OCI-LY7 (cell line): ENCODE measurements around the gene ZCCHC14. TPM values are rescaled to one million over a fixed set of nuclear protein-coding genes. Genes with fewer than 3 reads are reported as not detected.

Source experiments
- BruUV-seq: library from RNA; stranded (reverse); fragments of 400-500 nt; replicated peaks from 2 replicates; lab custom pipeline; 2021; lab: Mats Ljungman, UMichigan
- CTCF ChIA-PET: fragments of 300-600 bp; sonication (Branson Sonifier 250); formaldehyde crosslinking; loops from one replicate; lab custom pipeline; 2022; ENCODE audit warnings: antibody characterized with exemption; ENCODE audit not compliant: unreplicated experiment; lab: Charles Lee
- POLR2A ChIA-PET: fragments of 300-600 bp; sonication (Branson Sonifier 250); formaldehyde crosslinking; loops from one replicate; lab custom pipeline; 2022; ENCODE audit warnings: antibody characterized with exemption; lab: Charles Lee
- DNase-seq: peaks from one replicate; pipeline ENCODE4 v3.0.0-alpha.2; 2015; ENCODE audit warnings: low spot score
- H2AFZ ChIP-seq: fragments of 200-600 bp; sonication (generic), shearing (Covaris generic); 2 replicates; pipeline ENCODE4 v1.6.1; 2014; ENCODE audit warnings: mild to moderate bottlenecking, antibody characterized with exemption, low read length, moderate library complexity
- H3K27ac ChIP-seq: fragments of 200-600 bp; sonication (generic); 2 replicates; pipeline ENCODE4 v1.5.1; 2014; ENCODE audit warnings: mixed run types, low read depth, mild to moderate bottlenecking, moderate library complexity, low read length, inconsistent platforms; ENCODE audit not compliant: poor library complexity, severe bottlenecking
- H3K36me3 ChIP-seq: fragments of 200-600 bp; sonication (generic); 2 replicates; pipeline ENCODE4 v1.6.1; 2014; ENCODE audit warnings: mild to moderate bottlenecking, antibody characterized with exemption, low read length, moderate library complexity, mixed read lengths; ENCODE audit not compliant: insufficient read depth
- H3K4me1 ChIP-seq: fragments of 200-600 bp; sonication (generic); 2 replicates; pipeline ENCODE4 v1.5.1; 2014; ENCODE audit warnings: mild to moderate bottlenecking, low read length; ENCODE audit not compliant: insufficient read depth, poor library complexity, severe bottlenecking
- H3K4me2 ChIP-seq: fragments of 200-600 bp; sonication (generic); 2 replicates; pipeline ENCODE4 v1.6.1; 2014; ENCODE audit warnings: mild to moderate bottlenecking, low read length
- H3K4me3 ChIP-seq: fragments of 200-600 bp; sonication (generic); 2 replicates; pipeline ENCODE4 v1.5.1; 2014; ENCODE audit warnings: mild to moderate bottlenecking, low read depth, low read length; ENCODE audit not compliant: poor library complexity, severe bottlenecking
- H3K79me2 ChIP-seq: fragments of 200-600 bp; sonication (generic); 2 replicates; pipeline ENCODE4 v1.6.1; 2016; ENCODE audit warnings: low read depth, mild to moderate bottlenecking, low read length, moderate library complexity, mixed read lengths; ENCODE audit not compliant: insufficient read depth
- H3K9me2 ChIP-seq: fragments of 200-600 bp; sonication (generic); 2 replicates; pipeline ENCODE4 v1.6.1; 2016; ENCODE audit warnings: mild to moderate bottlenecking, low read length, mixed read lengths; ENCODE audit not compliant: insufficient read depth
- H3K9me3 ChIP-seq: fragments of 200-600 bp; sonication (generic); 2 replicates; pipeline ENCODE4 v1.6.1; 2014; ENCODE audit warnings: mild to moderate bottlenecking, mixed run types, low read length, mixed read lengths
- H4K20me1 ChIP-seq: fragments of 200-600 bp; sonication (generic); 2 replicates; pipeline ENCODE4 v1.6.1; 2014; ENCODE audit warnings: mild to moderate bottlenecking, antibody characterized with exemption, low read length, moderate library complexity, mixed read lengths; ENCODE audit not compliant: insufficient read depth
- CTCF ChIP-seq: fragments of 200-600 bp; sonication (generic); conservative IDR thresholded peaks from 2 replicates; pipeline ENCODE4 v1.5.1; 2014; ENCODE audit warnings: mild to moderate bottlenecking, antibody characterized with exemption, low read length, moderate library complexity, mixed read lengths
- EZH2phosphoT487 ChIP-seq: fragments of 200-600 bp; sonication (generic); IDR thresholded peaks from 2 replicates; pipeline ENCODE4 v1.6.1; 2018; ENCODE audit warnings: low read depth, borderline replicate concordance, mild to moderate bottlenecking, mixed run types, antibody characterized with exemption, low read length, moderate library complexity, mixed read lengths
- intact Hi-C: fragments of 100-400 bp; cut with micrococcal nuclease; formaldehyde crosslinking; loops from one replicate; pipeline ENCODE4 v1.10.0; 2022; ENCODE audit not compliant: unreplicated experiment
- total RNA-seq, 2 experiments: library from RNA; depleted of rRNA in 1 of 2; stranded (reverse); fragments of >200 nt in 1 of 2; shearing (Covaris generic) in 1 of 2; gene quantifications; 2 replicates each; pipeline ENCODE4 v1.2.3, GENCODE V29; 2014 to 2022

Gene ZCCHC14
- total RNA-seq, 2 experiments from 2014 or later = 8.5 to 17.1 TPM

- Histone ChIP-seq H3K27ac (no peak overlapping the region), H3K4me3 (no peak overlapping the region), H3K36me3 (no peaks in the 10 kb centered on the region), H3K4me1 (no peaks in the 10 kb centered on the region), H3K79me2 (no peaks in the 10 kb centered on the region), H3K9me3 (no peaks in the 10 kb centered on the region), H3K4me2 (no peak overlapping the region), H4K20me1 (no peaks in the 10 kb centered on the region), H3K9me2 (no peaks in the 10 kb centered on the region), H2AFZ (no peak overlapping the region)
- no peak for DNase-seq
- TF ChIP-seq CTCF (no peak), EZH2phosphoT487 (no peak)
- intact Hi-C loops = no loop called here
- no TSS peak for BruUV-seq
- POLR2A ChIA-PET = interaction anchor here (1.2 kb wide), 1 partner anchor 97 kb away, joined by 4 read pairs; no protein-coding TSS in a partner anchor
- CTCF ChIA-PET = no interaction called here
These were observed 46.3 kb upstream of the ZCCHC14 start for GRCh38 chr16:87539113-87539512.

- no peak overlapping the region for H2AFZ ChIP-seq
- CTCF ChIA-PET = no interaction called here
These were observed 45.8 kb upstream of the ZCCHC14 start for GRCh38 chr16:87538594-87538993.

More at GRCh38 chr16:87538594-87538993, 45.8 kb upstream of the ZCCHC14 start:
- Histone ChIP-seq H4K20me1 (no peaks in the 10 kb centered on the region), H3K4me2 (no peak overlapping the region), H3K36me3 (no peaks in the 10 kb centered on the region), H3K4me1 (no peaks in the 10 kb centered on the region), H3K9me2 (no peaks in the 10 kb centered on the region), H3K4me3 (no peak overlapping the region), H3K9me3 (no peaks in the 10 kb centered on the region), H3K27ac (no peak overlapping the region), H3K79me2 (no peaks in the 10 kb centered on the region)
- DNase-seq = no peak
- intact Hi-C loops = no loop called here
- no TSS peak for BruUV-seq
- no peak for TF ChIP-seq CTCF
- TF ChIP-seq EZH2phosphoT487 = no peak
- POLR2A ChIA-PET = no interaction called here
